RCC 7860 (cell line): Measurements from ENCODE around the gene NOL4L.

Experiments
- DNase-seq: peaks from one replicate; pipeline ENCODE4 v3.0.0-alpha.2; 2015; ENCODE audit warnings: low spot score
- FAIRE-seq: peaks from 2 replicates; lab custom pipeline; 2012; peaks lifted over from hg19 to GRCh38; lab: Jason Lieb, UNC

The NOL4L gene

DNA sequence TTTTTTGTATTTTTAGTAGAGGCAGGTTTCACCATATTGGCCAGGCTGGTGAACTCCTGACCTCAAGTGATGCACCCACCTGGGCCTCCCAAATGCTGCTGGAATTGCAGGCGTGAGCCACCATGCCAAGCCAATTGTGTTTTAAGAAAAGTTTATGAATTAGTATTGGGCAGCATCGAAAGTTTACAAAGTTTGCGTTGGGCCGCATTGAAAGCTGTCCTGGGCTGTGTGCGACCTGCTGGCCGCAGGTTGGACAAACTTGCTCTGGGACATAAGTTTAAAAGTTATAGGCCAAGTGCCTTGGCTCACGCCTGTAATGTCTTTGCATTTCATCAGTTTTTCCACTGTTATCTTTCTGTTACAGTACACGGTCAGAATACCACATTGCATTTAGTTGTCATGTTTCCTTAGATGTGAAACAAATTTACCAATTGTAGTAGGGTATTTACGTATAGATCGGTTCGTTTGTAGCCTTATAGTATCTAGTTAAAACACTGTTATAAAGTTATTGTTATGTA lies 187.5 kb downstream of the NOL4L start:
- FAIRE-seq: no peak

DNA sequence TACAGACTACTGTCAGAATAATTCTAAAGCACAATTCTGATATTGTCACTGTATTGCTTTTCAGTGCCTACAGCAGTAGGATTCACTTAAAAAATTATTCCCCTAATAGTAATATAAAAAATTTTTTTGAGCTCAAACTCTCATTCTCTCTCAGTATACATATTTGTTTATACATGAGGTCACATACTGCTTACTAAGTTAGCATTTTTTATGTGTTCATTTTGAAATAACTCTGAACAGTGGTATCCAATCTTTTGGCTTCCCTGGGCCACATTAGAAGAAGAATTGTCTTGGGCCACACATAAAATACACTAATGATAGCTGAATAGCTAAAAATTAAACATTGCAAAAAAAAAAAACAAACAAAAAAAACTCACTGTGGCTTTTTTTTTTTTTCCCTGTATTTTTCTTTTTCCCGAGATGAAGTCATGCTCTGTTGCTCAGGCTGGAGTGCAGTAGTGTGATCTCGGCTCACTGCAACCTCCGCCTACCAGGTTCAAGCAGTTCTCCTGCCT lies 188.4 kb downstream of the NOL4L start:
- DNase-seq: peak; percentile 2
- FAIRE-seq: no peak

More for the DNA sequence above, 187.5 kb downstream of the NOL4L start:
- no peak for DNase-seq

GRCh38 chr20:32395066-32395465 lies 190.1 kb downstream of the NOL4L start:
- no peak for FAIRE-seq

More at GRCh38 chr20:32395066-32395465, 190.1 kb downstream of the NOL4L start:
- DNase-seq: no peak
